Upper lobe of left lung (tissue), 6 donors: ENCODE data around the gene ROMO1. TPM values are rescaled to one million over a fixed set of nuclear protein-coding genes. Genes with fewer than 3 reads are reported as not detected.
"Not testable (repeated sequence)": the region's sequence is repeated elsewhere in the genome, so short reads cannot be mapped to it uniquely, and the experiment has no call there.

Experiments used
- ATAC-seq, 2 donors: fragments of 200-7000 bp; cut with Tn5 transposase; one replicate each; pipeline ENCODE4 v1.9.1; 2022; ENCODE audit warnings: mild to moderate bottlenecking in 2 of 2, moderate library complexity in 2 of 2; ENCODE audit not compliant: low FRiP score in 2 of 2
- DNase-seq, 2 donors: peaks; one replicate each; pipeline ENCODE4 v3.0.0-alpha.2; 2019 to 2020
- H3K27ac ChIP-seq, 4 donors: fragments of 200-600 bp; sonication (generic); one replicate each; pipeline ENCODE4 v1.5.1; 2016 to 2019
- H3K27me3 ChIP-seq, 4 donors: fragments of 200-600 bp; sonication (generic); one replicate each; pipeline ENCODE4 v1.5.1; 2017 to 2019
- H3K36me3 ChIP-seq, 4 donors: fragments of 200-600 bp; sonication (generic); one replicate each; pipeline ENCODE4 v1.5.1; 2016 to 2019
- H3K4me1 ChIP-seq, 4 donors: fragments of 200-600 bp; sonication (generic); one replicate each; pipeline ENCODE4 v1.5.1; 2018 to 2019
- H3K4me3 ChIP-seq, 4 donors: fragments of 200-600 bp; sonication (generic); one replicate each; pipeline ENCODE4 v1.5.1; 2017 to 2019; ENCODE audit warnings: mild to moderate bottlenecking in 2 of 4, moderate library complexity in 1 of 4
- H3K9me3 ChIP-seq, 4 donors: fragments of 200-600 bp; sonication (generic); one replicate each; pipeline ENCODE4 v1.5.1; 2018 to 2019
- CTCF ChIP-seq, 6 experiments: fragments of 450-650 bp in 4 of 6; fragments of 200-600 bp in 2 of 6; sonication (generic) in 2 of 6; IDR thresholded peaks; one replicate each; pipeline ENCODE4 v1.5.1; 2016 to 2019; ENCODE audit warnings: antibody characterized with exemption in 6 of 6
- EP300 ChIP-seq, 4 donors: sonication (generic); formaldehyde crosslinking; IDR thresholded peaks; one replicate each; pipeline ENCODE4 v1.5.1; 2017; ENCODE audit warnings: antibody characterized with exemption in 4 of 4, control low read depth in 2 of 4
- POLR2A ChIP-seq, 4 donors: fragments of 450-650 bp; IDR thresholded peaks; one replicate each; pipeline ENCODE4 v1.5.1; 2016 to 2017; ENCODE audit warnings: antibody characterized with exemption in 4 of 4, mild to moderate bottlenecking in 2 of 4
- POLR2AphosphoS5 ChIP-seq, 2 donors: sonication (generic); formaldehyde crosslinking; IDR thresholded peaks; one replicate each; pipeline ENCODE4 v1.5.1; 2017; ENCODE audit warnings: antibody characterized with exemption in 2 of 2
- WGBS, 2 donors: methylation state at CpG; one replicate each; pipeline ENCODE4 v1.1.5; 2017 to 2018; 5-methylcytosine and 5-hydroxymethylcytosine counted together
- total RNA-seq, 6 donors: library from RNA; depleted of rRNA in 4 of 6; stranded (reverse); fragments of >200 nt in 4 of 6; gene quantifications; one replicate each; pipeline versions ENCODE4 v1.1.0 to v1.2.1, GENCODE V29; 2016 to 2021
- donor health status: DM: no; HTN: no; CAD: no; lungs with moderate emphysema.
- donor health status: DM: no; HTN: yes; CAD: no; lungs with severe emphysema.

ROMO1 gene
- total RNA-seq, 6 donors from 2014 or later, result 105 to 213 (median 134) TPM

GRCh38 chr20:35709259-35709658 is 10.1 kb downstream of the ROMO1 start:
- 90 to 91% methylated on average over 1 of the region's 1 CpG for WGBS, 2 donors
- Histone ChIP-seq H3K27ac (no peak overlapping the region), H3K36me3 (peaks cover 59 to 99% (median 66%) of the 10 kb centered on the region in 4 donors), H3K4me3 (no peak overlapping the region), H3K4me1 (peaks cover 0 to 18% (median 12%) of the 10 kb centered on the region in 4 donors), H3K27me3 (no peaks in the 10 kb centered on the region), H3K9me3 (no peaks in the 10 kb centered on the region)
- ATAC-seq (no peak), DNase-seq (no peak)
- TF ChIP-seq POLR2AphosphoS5 (IDR thresholded peaks at IDR 0.05) (no peak), EP300 (IDR thresholded peaks at IDR 0.05) (no peak), CTCF (IDR thresholded peaks at IDR 0.05) (no peak), POLR2A (IDR thresholded peaks at IDR 0.05) (no peak)

- peaks cover 57 to 99% (median 66%) of the 10 kb centered on the region in 4 donors for H3K36me3 ChIP-seq
These were observed 10.8 kb downstream of the ROMO1 start for GRCh38 chr20:35710039-35710438.

GRCh38 chr20:35710884-35711587 is 11.8 kb downstream of the ROMO1 start:
- no peak for TF ChIP-seq POLR2A (IDR thresholded peaks at IDR 0.05)
- Histone ChIP-seq H3K27me3 (no peaks in the 10 kb centered on the region), H3K9me3 (no peaks in the 10 kb centered on the region), H3K36me3 (peaks cover 57 to 99% (median 66%) of the 10 kb centered on the region in 4 donors), H3K4me3 (no peak overlapping the region), H3K27ac (no peak overlapping the region), H3K4me1 (peaks cover 0 to 18% (median 12%) of the 10 kb centered on the region in 4 donors)
- 77 to 78% methylated on average over 6 of the region's 6 CpGs for WGBS, 2 donors
- ATAC-seq (no peak), DNase-seq (no peak)

More at GRCh38 chr20:35710039-35710438, 10.8 kb downstream of the ROMO1 start:
- peaks cover 0 to 18% (median 12%) of the 10 kb centered on the region in 4 donors for H3K4me1 ChIP-seq
- H3K27ac ChIP-seq, result no peak overlapping the region
- DNase-seq (no peak), ATAC-seq (no peak)
- no peak for TF ChIP-seq POLR2AphosphoS5 (IDR thresholded peaks at IDR 0.05)
- TF ChIP-seq EP300 (IDR thresholded peaks at IDR 0.05), result no peak
- TF ChIP-seq POLR2A (IDR thresholded peaks at IDR 0.05), result no peak
- no peak for TF ChIP-seq CTCF (IDR thresholded peaks at IDR 0.05)
- H3K4me3 ChIP-seq, result no peak overlapping the region
- H3K9me3 ChIP-seq, result no peaks in the 10 kb centered on the region
- H3K27me3 ChIP-seq, result no peaks in the 10 kb centered on the region

- 76 to 83% methylated on average over 6 of the region's 6 CpGs for WGBS, 2 donors
- Histone ChIP-seq H3K27ac (no peak overlapping the region), H3K9me3 (no peaks in the 10 kb centered on the region), H3K4me3 (no peak overlapping the region), H3K36me3 (peaks cover 55 to 99% (median 66%) of the 10 kb centered on the region in 4 donors), H3K4me1 (peaks cover 0 to 18% (median 12%) of the 10 kb centered on the region in 4 donors), H3K27me3 (no peaks in the 10 kb centered on the region)
- ATAC-seq (no peak), DNase-seq (no peak)
- no peak for TF ChIP-seq CTCF (IDR thresholded peaks at IDR 0.05)
- TF ChIP-seq POLR2AphosphoS5 (IDR thresholded peaks at IDR 0.05), result no peak
- TF ChIP-seq EP300 (IDR thresholded peaks at IDR 0.05), result no peak
- TF ChIP-seq POLR2A (IDR thresholded peaks at IDR 0.05), result no peak
These were observed 12.5 kb downstream of the ROMO1 start for GRCh38 chr20:35711588-35712209.

- H3K4me3 ChIP-seq, ATAC-seq, H3K9me3 ChIP-seq, H3K27ac ChIP-seq, H3K27me3 ChIP-seq, DNase-seq: not testable (repeated sequence)
- Histone ChIP-seq H3K4me1 (peaks cover 0 to 26% (median 12%) of the 10 kb centered on the region in 4 donors), H3K36me3 (peaks cover 52 to 99% (median 73%) of the 10 kb centered on the region in 4 donors)
- WGBS, 2 donors, result 75 to 85% methylated on average over 9 of the region's 9 CpGs
These were observed 13.9 kb downstream of the ROMO1 start for GRCh38 chr20:35713120-35713519.
